22Rv1 (cell line): ENCODE results near the gene CAPN7.

Source experiments
- CTCF ChIP-seq: fragments of 450-650 bp; IDR thresholded peaks from 2 replicates; pipeline ENCODE4 v1.5.1; 2017; ENCODE audit warnings: mild to moderate bottlenecking
- ZFX ChIP-seq: fragments of 450-650 bp; IDR thresholded peaks from 2 replicates; pipeline ENCODE4 v1.6.1; 2017; ENCODE audit warnings: antibody characterized with exemption, borderline replicate concordance

GRCh38 chr3:15263926-15264325 is 57.9 kb downstream of the CAPN7 start:
- no peak for TF ChIP-seq CTCF
- TF ChIP-seq ZFX: no peak
